Liver (tissue), 9 donors: Measurements from ENCODE around the gene CD300E. TPM values are rescaled to one million over a fixed set of nuclear protein-coding genes. Genes with fewer than 3 reads are reported as not detected.

Experiments used
- DNase-seq: peaks from one replicate; pipeline ENCODE4 v3.0.0-alpha.2; 2017; ENCODE audit warnings: low spot score
- H3K27ac ChIP-seq, 2 donors: one replicate each; pipeline ENCODE4 v1.7.0; 2013; ENCODE audit warnings: inconsistent platforms in 2 of 2, low read length in 2 of 2, control low read depth in 1 of 2, low read depth in 1 of 2, mild to moderate bottlenecking in 1 of 2
- H3K27me3 ChIP-seq, 4 donors: one replicate each; pipeline versions ENCODE4 v1.6.1 to v1.7.0; 2013; ENCODE audit warnings: low read length in 3 of 4, inconsistent platforms in 1 of 4, mild to moderate bottlenecking in 1 of 4, moderate library complexity in 1 of 4; ENCODE audit not compliant: control insufficient read depth in 4 of 4, insufficient read depth in 4 of 4
- H3K36me3 ChIP-seq, 4 donors: one replicate each; pipeline versions ENCODE4 v1.6.1 to v1.7.0; 2013; ENCODE audit warnings: low read length in 3 of 4, mild to moderate bottlenecking in 3 of 4, low read depth in 1 of 4, moderate library complexity in 1 of 4; ENCODE audit not compliant: control insufficient read depth in 4 of 4, insufficient read depth in 3 of 4
- H3K4me1 ChIP-seq, 4 donors: one replicate each; pipeline versions ENCODE4 v1.6.1 to v1.7.0; 2013; ENCODE audit warnings: low read length in 3 of 4, mild to moderate bottlenecking in 3 of 4, moderate library complexity in 1 of 4; ENCODE audit not compliant: control insufficient read depth in 4 of 4, insufficient read depth in 4 of 4
- H3K4me3 ChIP-seq, 3 donors: one replicate each; pipeline versions ENCODE4 v1.6.1 to v1.7.0; 2013; ENCODE audit warnings: low read length in 3 of 3, control low read depth in 1 of 3, low read depth in 1 of 3, mild to moderate bottlenecking in 1 of 3
- H3K9ac ChIP-seq, 2 donors: one replicate each; pipeline ENCODE4 v1.7.0; 2013; ENCODE audit warnings: low read length in 2 of 2, mild to moderate bottlenecking in 2 of 2, moderate library complexity in 2 of 2, control low read depth in 1 of 2, low read depth in 1 of 2
- H3K9me3 ChIP-seq, 4 donors: one replicate each; pipeline versions ENCODE4 v1.6.1 to v1.7.0; 2013; ENCODE audit warnings: low read length in 3 of 4; ENCODE audit not compliant: control insufficient read depth in 4 of 4
- EGR1 ChIP-seq, 2 donors: IDR thresholded peaks; 2 replicates each; pipeline ENCODE4 v1.6.1; 2016 to 2018; ENCODE audit warnings: antibody characterized with exemption in 2 of 2, low read depth in 2 of 2
- FOXA1 ChIP-seq: IDR thresholded peaks from 2 replicates; pipeline ENCODE4 v1.6.1; 2016; ENCODE audit warnings: antibody characterized with exemption
- FOXA2 ChIP-seq: IDR thresholded peaks from 2 replicates; pipeline ENCODE4 v1.6.1; 2016; ENCODE audit warnings: antibody characterized with exemption
- GABPA ChIP-seq, 2 donors: IDR thresholded peaks in 1 of 2; conservative IDR thresholded peaks in 1 of 2; 2 replicates each; pipeline ENCODE4 v1.6.1; 2016; ENCODE audit warnings: antibody characterized with exemption in 2 of 2, mild to moderate bottlenecking in 1 of 2, moderate library complexity in 1 of 2
- HNF4A ChIP-seq, 2 donors: conservative IDR thresholded peaks; 2 replicates each; pipeline ENCODE4 v1.6.1; 2016; ENCODE audit warnings: antibody characterized with exemption in 2 of 2, mild to moderate bottlenecking in 2 of 2
- HNF4G ChIP-seq: IDR thresholded peaks from 2 replicates; pipeline ENCODE4 v1.6.1; 2016; ENCODE audit warnings: antibody characterized with exemption
- JUND ChIP-seq, 2 donors: IDR thresholded peaks; 2 replicates each; pipeline ENCODE4 v1.6.1; 2016; ENCODE audit warnings: antibody characterized with exemption in 2 of 2
- NR2F2 ChIP-seq: IDR thresholded peaks from 2 replicates; pipeline ENCODE4 v1.6.1; 2016; ENCODE audit warnings: antibody characterized with exemption
- RAD21 ChIP-seq, 2 donors: IDR thresholded peaks; 2 replicates each; pipeline ENCODE4 v1.6.1; 2016; ENCODE audit warnings: antibody characterized with exemption in 2 of 2, mild to moderate bottlenecking in 2 of 2
- REST ChIP-seq: IDR thresholded peaks from 2 replicates; pipeline ENCODE4 v1.6.1; 2016; ENCODE audit warnings: antibody characterized with exemption, mild to moderate bottlenecking
- RXRA ChIP-seq, 2 donors: IDR thresholded peaks; 2 replicates each; pipeline ENCODE4 v1.6.1; 2017 to 2018; ENCODE audit warnings: antibody characterized with exemption in 2 of 2, mild to moderate bottlenecking in 1 of 2
- SP1 ChIP-seq: IDR thresholded peaks from 2 replicates; pipeline ENCODE4 v1.6.1; 2018; ENCODE audit warnings: antibody characterized with exemption, mild to moderate bottlenecking
- TAF1 ChIP-seq: conservative IDR thresholded peaks from 2 replicates; pipeline ENCODE4 v1.6.1; 2016; ENCODE audit warnings: antibody characterized with exemption, mild to moderate bottlenecking
- YY1 ChIP-seq: IDR thresholded peaks from 2 replicates; pipeline ENCODE4 v1.6.1; 2016; ENCODE audit warnings: antibody characterized with exemption, mild to moderate bottlenecking
- WGBS: extraction: QIAGEN DNeasy Blood & Tissue Kit; methylation state at CpG from one replicate; pipeline ENCODE4 v1.1.7; 2013; 5-methylcytosine and 5-hydroxymethylcytosine counted together
- polyA plus RNA-seq, 2 donors: library from polyadenylated mRNA; stranded (reverse) in 1 of 2; unstranded in 1 of 2; fragments of 200-250 nt in 1 of 2; fragments of >200 nt in 1 of 2; fragmentation: Nextera tagmentation in 1 of 2; extraction: Ambion mirVana in 1 of 2; gene quantifications; one replicate each; pipeline versions ENCODE4 v1.2.1 to v1.2.3, GENCODE V29; 2013 to 2015
- total RNA-seq, 2 donors: library from RNA; depleted of rRNA; stranded (reverse); fragments of >200 nt; gene quantifications; one replicate each; pipeline ENCODE4 v1.2.3, GENCODE V29; 2014
- TF ChIP-seq, protein P1 (sequence below): IDR thresholded peaks from 2 replicates; pipeline ENCODE4 v1.6.1; 2016; ENCODE audit warnings: antibody characterized with exemption
- TF ChIP-seq, protein P2 (sequence below): IDR thresholded peaks from 2 replicates; pipeline ENCODE4 v1.6.1; 2016; ENCODE audit warnings: antibody characterized with exemption
- TF ChIP-seq, protein P3 (sequence below): fragments of 150-350 bp; IDR thresholded peaks from 2 replicates; pipeline ENCODE4 v1.5.1; 2017; ENCODE audit warnings: improper control_type of control experiment, low read depth, low read length; ENCODE audit not compliant: missing input control
- TF ChIP-seq, protein P4 (sequence below): IDR thresholded peaks from 2 replicates; pipeline ENCODE4 v1.6.1; 2016; ENCODE audit warnings: antibody characterized with exemption
- donor health status: healthy.
- donor health status: healthy.
- donor health status: healthy.
- donor health status: healthy.
- donor health status: healthy.

CD300E gene
- total and polyA plus RNA-seq, 4 donors: 0.07 to 0.75 (median 0.34) TPM

GRCh38 chr17:74605361-74605760, 18.2 kb downstream of the CD300E start:
- Histone ChIP-seq H3K4me3 (no peak overlapping the region), H3K4me1 (no peaks in the 10 kb centered on the region), H3K36me3 (no peaks in the 10 kb centered on the region), H3K9ac (no peak overlapping the region), H3K9me3 (no peaks in the 10 kb centered on the region), H3K27ac (no peak overlapping the region), H3K27me3 (peaks cover 0 to 10% (median under 1%) of the 10 kb centered on the region in 4 donors)
- 57% methylated on average over 10 of the region's 10 CpGs for WGBS
- no peak for DNase-seq
- TF ChIP-seq, protein P1, sequence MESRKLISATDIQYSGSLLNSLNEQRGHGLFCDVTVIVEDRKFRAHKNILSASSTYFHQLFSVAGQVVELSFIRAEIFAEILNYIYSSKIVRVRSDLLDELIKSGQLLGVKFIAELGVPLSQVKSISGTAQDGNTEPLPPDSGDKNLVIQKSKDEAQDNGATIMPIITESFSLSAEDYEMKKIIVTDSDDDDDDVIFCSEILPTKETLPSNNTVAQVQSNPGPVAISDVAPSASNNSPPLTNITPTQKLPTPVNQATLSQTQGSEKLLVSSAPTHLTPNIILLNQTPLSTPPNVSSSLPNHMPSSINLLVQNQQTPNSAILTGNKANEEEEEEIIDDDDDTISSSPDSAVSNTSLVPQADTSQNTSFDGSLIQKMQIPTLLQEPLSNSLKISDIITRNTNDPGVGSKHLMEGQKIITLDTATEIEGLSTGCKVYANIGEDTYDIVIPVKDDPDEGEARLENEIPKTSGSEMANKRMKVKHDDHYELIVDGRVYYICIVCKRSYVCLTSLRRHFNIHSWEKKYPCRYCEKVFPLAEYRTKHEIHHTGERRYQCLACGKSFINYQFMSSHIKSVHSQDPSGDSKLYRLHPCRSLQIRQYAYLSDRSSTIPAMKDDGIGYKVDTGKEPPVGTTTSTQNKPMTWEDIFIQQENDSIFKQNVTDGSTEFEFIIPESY: no peak
- TF ChIP-seq RAD21 (IDR thresholded peaks at IDR 0.05) (no peak), HNF4G (no peak), EGR1 (IDR thresholded peaks at IDR 0.05; ENCODE audit: low read depth in 2 of 2) (no peak), HNF4A (conservative IDR thresholded peaks at IDR 0.05) (no peak), RXRA (IDR thresholded peaks at IDR 0.05) (no peak), FOXA2 (no peak), YY1 (no peak), FOXA1 (no peak), SP1 (no peak), TAF1 (no peak), NR2F2 (no peak), GABPA (IDR thresholded peaks at IDR 0.05 in 1 of 2, conservative IDR thresholded peaks at IDR 0.05 in 1 of 2) (no peak), JUND (IDR thresholded peaks at IDR 0.05) (no peak), REST (no peak)
- TF ChIP-seq, protein P2, sequence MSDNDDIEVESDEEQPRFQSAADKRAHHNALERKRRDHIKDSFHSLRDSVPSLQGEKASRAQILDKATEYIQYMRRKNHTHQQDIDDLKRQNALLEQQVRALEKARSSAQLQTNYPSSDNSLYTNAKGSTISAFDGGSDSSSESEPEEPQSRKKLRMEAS: no peak
- TF ChIP-seq, protein P3, sequence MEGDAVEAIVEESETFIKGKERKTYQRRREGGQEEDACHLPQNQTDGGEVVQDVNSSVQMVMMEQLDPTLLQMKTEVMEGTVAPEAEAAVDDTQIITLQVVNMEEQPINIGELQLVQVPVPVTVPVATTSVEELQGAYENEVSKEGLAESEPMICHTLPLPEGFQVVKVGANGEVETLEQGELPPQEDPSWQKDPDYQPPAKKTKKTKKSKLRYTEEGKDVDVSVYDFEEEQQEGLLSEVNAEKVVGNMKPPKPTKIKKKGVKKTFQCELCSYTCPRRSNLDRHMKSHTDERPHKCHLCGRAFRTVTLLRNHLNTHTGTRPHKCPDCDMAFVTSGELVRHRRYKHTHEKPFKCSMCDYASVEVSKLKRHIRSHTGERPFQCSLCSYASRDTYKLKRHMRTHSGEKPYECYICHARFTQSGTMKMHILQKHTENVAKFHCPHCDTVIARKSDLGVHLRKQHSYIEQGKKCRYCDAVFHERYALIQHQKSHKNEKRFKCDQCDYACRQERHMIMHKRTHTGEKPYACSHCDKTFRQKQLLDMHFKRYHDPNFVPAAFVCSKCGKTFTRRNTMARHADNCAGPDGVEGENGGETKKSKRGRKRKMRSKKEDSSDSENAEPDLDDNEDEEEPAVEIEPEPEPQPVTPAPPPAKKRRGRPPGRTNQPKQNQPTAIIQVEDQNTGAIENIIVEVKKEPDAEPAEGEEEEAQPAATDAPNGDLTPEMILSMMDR: no peak
- TF ChIP-seq, protein P4, sequence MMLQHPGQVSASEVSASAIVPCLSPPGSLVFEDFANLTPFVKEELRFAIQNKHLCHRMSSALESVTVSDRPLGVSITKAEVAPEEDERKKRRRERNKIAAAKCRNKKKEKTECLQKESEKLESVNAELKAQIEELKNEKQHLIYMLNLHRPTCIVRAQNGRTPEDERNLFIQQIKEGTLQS: no peak
